Activated CD8-positive, alpha-beta T cell treated with anti-CD3 and anti-CD28 coated beads, Interleukin-2, amount 10 ng/mL, durations not matched to agents 7 days and 5 days (primary cell): Measurements from ENCODE around the gene GMPR. TPM values are rescaled to one million over a fixed set of nuclear protein-coding genes. Genes with fewer than 3 reads are reported as not detected.

Source experiments
- ATAC-seq: fragments of 150-1000 bp; cut with Tn5 transposase; one replicate; pipeline ENCODE4 v1.10.0; 2021; ENCODE audit warnings: moderate library complexity
- CTCF ChIA-PET: fragments of 350-600 bp; sonication (Branson Sonifier 250); formaldehyde crosslinking; loops from one replicate; lab custom pipeline; 2021; ENCODE audit warnings: antibody characterized with exemption; lab: Charles Lee
- POLR2A ChIA-PET: fragments of 350-600 bp; sonication (Branson Sonifier 250); formaldehyde crosslinking; loops from one replicate; lab custom pipeline; 2021; ENCODE audit warnings: antibody characterized with exemption; lab: Charles Lee
- DNase-seq: peaks from one replicate; pipeline ENCODE4 v3.0.0-alpha.2; 2020
- H3K27ac Mint-ChIP-seq: one replicate; pipeline ENCODE4 v1.8.0; 2021; ENCODE audit warnings: mild to moderate bottlenecking, mixed read lengths
- H3K27me3 Mint-ChIP-seq: one replicate; pipeline ENCODE4 v1.8.0; 2021; ENCODE audit warnings: low read depth, mixed read lengths
- H3K36me3 Mint-ChIP-seq: one replicate; pipeline ENCODE4 v1.8.0; 2021; ENCODE audit warnings: low read depth, mixed read lengths
- H3K4me1 Mint-ChIP-seq: one replicate; pipeline ENCODE4 v1.8.0; 2021; ENCODE audit warnings: low read depth, mixed read lengths
- H3K4me3 Mint-ChIP-seq: one replicate; pipeline ENCODE4 v1.8.0; 2021; ENCODE audit warnings: mild to moderate bottlenecking, mixed read lengths
- H3K9me3 Mint-ChIP-seq: one replicate; pipeline ENCODE4 v1.8.0; 2022; ENCODE audit warnings: mixed read lengths; ENCODE audit not compliant: insufficient read depth
- total RNA-seq, 2 experiments: library from RNA; stranded (reverse); gene quantifications; one replicate each; pipeline ENCODE4 v1.2.3, GENCODE V29; 2021

GMPR gene
- total RNA-seq, 2 experiments from 2014 or later, result 8.9 to 11.0 TPM

- Mint-ChIP-seq H3K27ac (no peak overlapping the region), H3K9me3 (no peaks in the 10 kb centered on the region), H3K4me1 (peaks cover 62% of the 10 kb centered on the region), H3K36me3 (peaks cover 39% of the 10 kb centered on the region), H3K27me3 (no peaks in the 10 kb centered on the region), H3K4me3 (no peak overlapping the region)
- POLR2A ChIA-PET, result interaction anchor here (0.6 kb wide), 1 partner anchor 108 kb away, joined by 3 read pairs; no protein-coding TSS in a partner anchor
- CTCF ChIA-PET, result interaction anchor here (0.6 to 9.4 kb wide), 5 partner anchors 9 to 447 kb away, joined by 4 to 109 read pairs (median 5); partner anchors contain the start of gene ATXN1
- DNase-seq, result no peak
- no peak for ATAC-seq
These were observed 85.8 kb downstream of the GMPR start for GRCh38 chr6:16324184-16324583.

DNA sequence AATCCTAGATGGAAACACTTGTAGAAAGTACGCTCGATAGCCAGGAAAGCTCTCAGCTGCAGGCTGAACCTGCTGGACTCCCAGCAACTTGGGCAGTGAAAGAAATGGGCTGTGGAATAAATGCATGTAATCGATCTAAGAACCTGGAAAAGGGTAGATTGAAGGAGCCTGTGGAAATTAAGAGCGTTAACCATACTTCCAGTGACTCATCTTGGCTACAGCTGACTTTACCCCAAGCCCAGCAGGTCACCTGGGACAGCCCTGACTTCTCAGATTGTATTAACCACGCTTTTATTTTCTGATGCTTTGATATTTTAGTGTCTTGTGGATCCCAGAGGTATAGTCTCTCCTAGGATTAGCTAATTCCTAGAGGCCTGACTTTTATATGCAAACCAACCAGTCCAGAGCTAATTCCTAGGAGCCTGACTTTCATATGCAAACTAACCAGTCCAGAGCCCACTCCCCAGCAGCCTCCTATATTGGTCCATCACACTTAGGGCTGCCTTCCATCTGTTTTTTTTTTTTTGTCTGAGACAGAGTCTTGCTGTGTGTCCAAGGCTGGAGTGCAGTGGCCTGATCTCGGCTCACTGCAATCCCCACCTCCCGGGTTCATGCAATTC lies 86.3 kb downstream of the GMPR start:
- DNase-seq (no peak), ATAC-seq (no peak)
- Mint-ChIP-seq H3K9me3 (no peaks in the 10 kb centered on the region), H3K27ac (peak overlapping the region; percentile 48), H3K27me3 (no peaks in the 10 kb centered on the region), H3K4me1 (peaks cover 58% of the 10 kb centered on the region), H3K36me3 (peaks cover 39% of the 10 kb centered on the region), H3K4me3 (no peak overlapping the region)
- ChIA-PET POLR2A (no interaction called here), CTCF (interaction anchor here (0.6 to 9.4 kb wide), 5 partner anchors 9 to 446 kb away, joined by 4 to 109 read pairs (median 5); partner anchors contain the start of gene ATXN1)

GRCh38 chr6:16326531-16326930 lies 88.1 kb downstream of the GMPR start:
- H3K9me3 Mint-ChIP-seq, result no peaks in the 10 kb centered on the region
- H3K27ac Mint-ChIP-seq, result no peak overlapping the region
- H3K36me3 Mint-ChIP-seq, result peaks cover 39% of the 10 kb centered on the region
- POLR2A ChIA-PET, result no interaction called here
- ATAC-seq (no peak), DNase-seq (no peak)
- CTCF ChIA-PET, result no interaction called here
- H3K4me1 Mint-ChIP-seq, result peaks cover 40% of the 10 kb centered on the region
- H3K27me3 Mint-ChIP-seq, result no peaks in the 10 kb centered on the region
- H3K4me3 Mint-ChIP-seq, result no peak overlapping the region

GRCh38 chr6:16326971-16327776 lies 88.8 kb downstream of the GMPR start:
- peaks cover 33% of the 10 kb centered on the region for H3K4me1 Mint-ChIP-seq
- no peak for DNase-seq
- no peak overlapping the region for H3K4me3 Mint-ChIP-seq
- no peak for ATAC-seq
- ChIA-PET CTCF (no interaction called here), POLR2A (no interaction called here)
- H3K27me3 Mint-ChIP-seq, result no peaks in the 10 kb centered on the region
- no peak overlapping the region for H3K27ac Mint-ChIP-seq
- no peaks in the 10 kb centered on the region for H3K9me3 Mint-ChIP-seq
- peaks cover 38% of the 10 kb centered on the region for H3K36me3 Mint-ChIP-seq

DNA sequence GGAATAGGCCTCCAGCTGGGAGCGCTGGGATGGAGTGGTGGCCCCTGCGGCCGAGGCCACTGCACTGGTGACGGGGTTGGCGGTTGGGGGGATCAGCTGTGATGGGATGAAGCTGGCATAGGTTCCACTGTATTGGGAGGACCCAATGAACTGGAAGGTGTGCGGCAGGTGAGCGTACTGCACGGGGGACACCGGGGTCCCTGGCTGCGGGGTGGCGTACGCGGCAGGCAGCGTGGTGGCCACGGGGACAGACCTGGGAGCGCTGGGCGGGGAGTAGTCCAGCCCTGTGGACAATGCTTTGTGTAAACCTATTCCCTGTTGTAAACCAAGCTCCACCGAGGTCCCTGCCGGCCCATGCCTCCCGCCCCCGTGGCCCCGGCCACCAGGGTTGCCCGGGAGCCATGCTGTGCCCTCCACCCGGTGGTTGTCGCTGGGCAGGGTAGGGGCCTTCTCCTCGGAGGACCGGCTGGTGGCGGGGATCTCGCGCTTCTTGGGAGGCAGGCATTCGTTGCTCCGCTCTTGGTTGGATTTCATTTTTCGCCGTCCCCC lies 89.5 kb downstream of the GMPR start:
- Mint-ChIP-seq H3K36me3 (peaks cover 35% of the 10 kb centered on the region), H3K27me3 (no peaks in the 10 kb centered on the region), H3K4me3 (no peak overlapping the region), H3K9me3 (no peaks in the 10 kb centered on the region), H3K4me1 (peaks cover 27% of the 10 kb centered on the region), H3K27ac (peak overlapping the region; percentile 16)
- no peak for ATAC-seq
- CTCF ChIA-PET, result no interaction called here
- POLR2A ChIA-PET, result no interaction called here
- DNase-seq, result no peak

DNA sequence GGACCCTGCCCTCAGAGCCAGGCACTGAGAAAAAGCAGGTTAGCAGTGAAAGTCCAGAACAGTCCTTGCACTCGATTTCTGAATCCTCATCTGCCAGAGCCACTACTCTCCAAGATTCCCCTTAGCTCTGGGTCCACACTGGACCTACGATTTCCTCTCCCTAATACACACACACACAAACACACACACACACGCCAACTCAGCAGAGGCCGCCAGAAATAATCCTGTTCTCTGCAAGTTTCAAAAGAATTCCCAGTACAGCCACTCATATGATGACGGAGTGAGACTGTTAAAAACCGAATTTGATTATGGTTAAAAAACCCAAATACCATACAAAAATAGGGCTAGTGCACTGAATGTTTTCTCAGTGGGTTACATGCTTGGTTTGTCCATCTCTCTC lies 90.8 kb downstream of the GMPR start:
- ATAC-seq, result no peak
- Mint-ChIP-seq H3K4me1 (peaks cover 16% of the 10 kb centered on the region), H3K36me3 (peaks cover 30% of the 10 kb centered on the region), H3K4me3 (no peak overlapping the region), H3K9me3 (no peaks in the 10 kb centered on the region), H3K27me3 (no peaks in the 10 kb centered on the region), H3K27ac (no peak overlapping the region)
- ChIA-PET CTCF (interaction anchor here (0.7 to 1.0 kb wide), 2 partner anchors 10 to 434 kb away, joined by 3 read pairs; no protein-coding TSS in a partner anchor), POLR2A (no interaction called here)
- DNase-seq, result no peak

DNA sequence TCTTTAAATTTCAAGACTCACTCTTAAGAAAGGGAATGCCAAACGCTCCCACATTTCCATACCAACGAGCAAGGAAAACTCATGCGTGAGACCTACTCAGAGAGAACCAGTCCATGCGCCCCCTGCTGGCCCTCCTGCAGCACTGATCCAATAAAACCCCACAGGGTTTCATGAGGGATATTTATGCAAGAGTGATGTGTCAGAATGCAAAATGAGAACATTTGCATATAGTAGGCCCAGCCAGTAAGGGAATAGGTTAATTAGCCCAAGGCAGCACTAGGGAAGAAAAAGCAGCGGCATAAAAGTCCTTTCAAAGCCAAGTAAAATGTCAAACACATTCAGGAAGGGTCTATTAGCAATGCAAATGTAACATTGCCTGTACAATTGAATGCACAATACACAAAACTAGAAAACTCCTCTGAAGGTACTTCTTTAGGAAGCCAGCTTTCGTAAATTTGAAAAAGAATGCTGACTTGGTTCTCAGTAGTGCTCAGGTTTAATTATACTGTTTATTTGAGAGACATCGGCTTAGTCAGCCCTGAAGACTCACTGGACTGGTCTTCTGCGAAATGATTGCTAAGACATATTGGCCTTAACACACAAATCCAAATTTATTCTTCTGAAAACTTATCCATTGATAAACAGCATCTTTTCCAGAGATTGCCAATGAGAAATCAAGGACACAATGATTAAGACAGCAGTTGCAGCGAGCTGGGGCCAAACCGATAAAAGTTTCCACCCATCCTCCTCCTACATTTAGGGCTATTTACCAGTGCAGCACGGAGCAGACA lies 93.2 kb downstream of the GMPR start:
- H3K27ac Mint-ChIP-seq, result no peak overlapping the region
- POLR2A ChIA-PET, result interaction anchor here (1.0 to 1.3 kb wide), 2 partner anchors 48 to 430 kb away, joined by 3 read pairs; partner anchors contain the start of gene ATXN1

GRCh38 chr6:16332175-16332542 lies 93.8 kb downstream of the GMPR start:
- Mint-ChIP-seq H3K9me3 (no peaks in the 10 kb centered on the region), H3K36me3 (peaks cover 7% of the 10 kb centered on the region), H3K4me1 (no peaks in the 10 kb centered on the region), H3K27me3 (no peaks in the 10 kb centered on the region), H3K4me3 (no peak overlapping the region), H3K27ac (no peak overlapping the region)
- DNase-seq, result peak; percentile 86
- POLR2A ChIA-PET, result interaction anchor here (1.0 to 1.3 kb wide), 2 partner anchors 48 to 429 kb away, joined by 3 read pairs; partner anchors contain the start of gene ATXN1
- peak; percentile 94 for ATAC-seq
- CTCF ChIA-PET, result interaction anchor here (0.6 to 6.9 kb wide), 63 partner anchors 9 to 623 kb away, joined by 3 to 109 read pairs (median 3); partner anchors contain the start of gene ATXN1

More for the DNA sequence above, 93.2 kb downstream of the GMPR start:
- DNase-seq (peak; percentile 78), ATAC-seq (peak; percentile 65)
- Mint-ChIP-seq H3K27me3 (no peaks in the 10 kb centered on the region), H3K36me3 (peaks cover 11% of the 10 kb centered on the region), H3K4me1 (no peaks in the 10 kb centered on the region), H3K9me3 (no peaks in the 10 kb centered on the region), H3K4me3 (no peak overlapping the region)
- CTCF ChIA-PET, result interaction anchor here (0.6 to 6.9 kb wide), 61 partner anchors 9 to 624 kb away, joined by 3 to 109 read pairs (median 3); partner anchors contain the start of gene ATXN1

DNA sequence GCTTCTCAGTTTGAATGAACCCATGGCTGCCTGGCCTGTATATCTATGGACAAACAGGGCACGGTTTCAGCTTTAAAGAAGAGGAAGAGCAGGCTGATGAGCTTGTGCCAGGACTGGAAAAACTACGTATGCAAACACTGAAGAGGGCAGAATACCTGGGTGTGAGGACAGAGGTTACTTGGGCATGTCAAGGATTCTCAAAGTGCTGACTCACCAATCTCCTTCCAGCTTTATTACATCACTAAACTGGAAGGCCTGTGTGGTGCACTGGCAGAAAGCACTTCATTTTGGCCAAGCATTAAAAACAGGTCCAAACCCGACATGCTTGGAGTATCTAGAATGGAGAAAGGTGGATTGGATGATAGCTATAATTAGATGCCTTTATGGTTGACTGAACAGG lies 95.2 kb downstream of the GMPR start:
- ATAC-seq (no peak), DNase-seq (no peak)
- Mint-ChIP-seq H3K9me3 (no peaks in the 10 kb centered on the region), H3K4me3 (no peak overlapping the region), H3K4me1 (no peaks in the 10 kb centered on the region), H3K27ac (no peak overlapping the region), H3K36me3 (no peaks in the 10 kb centered on the region), H3K27me3 (no peaks in the 10 kb centered on the region)
- POLR2A ChIA-PET, result no interaction called here
- CTCF ChIA-PET, result interaction anchor here (1.1 to 6.9 kb wide), 16 partner anchors 11 to 632 kb away, joined by 3 to 109 read pairs (median 4); partner anchors contain the start of gene ATXN1

DNA sequence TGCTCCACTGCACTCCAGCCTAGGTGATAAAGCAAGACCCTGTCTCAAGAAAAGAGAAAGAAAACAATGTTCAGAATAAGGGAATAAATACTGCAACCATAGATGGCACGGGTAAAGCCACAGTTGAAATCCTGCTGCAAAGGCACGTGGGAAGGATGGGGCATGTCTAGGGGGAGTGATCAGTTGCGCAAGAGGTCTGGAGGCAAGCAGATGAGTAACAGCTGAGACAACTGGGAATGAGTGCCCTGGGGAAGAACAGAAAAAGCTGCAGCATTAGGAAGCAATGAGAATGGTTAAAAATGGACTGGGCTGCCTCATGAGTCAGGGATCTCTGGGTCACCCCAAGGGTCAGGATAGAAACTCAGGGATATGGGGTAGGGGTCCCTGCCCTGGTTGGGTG lies 96.3 kb downstream of the GMPR start:
- CTCF ChIA-PET, result interaction anchor here (1.6 to 6.9 kb wide), 6 partner anchors 10 to 630 kb away, joined by 3 to 109 read pairs (median 19); partner anchors contain the start of gene ATXN1
- POLR2A ChIA-PET, result no interaction called here
- H3K27ac Mint-ChIP-seq, result no peak overlapping the region
- DNase-seq (no peak), ATAC-seq (no peak)
- H3K4me1 Mint-ChIP-seq, result no peaks in the 10 kb centered on the region
- no peaks in the 10 kb centered on the region for H3K36me3 Mint-ChIP-seq
- H3K27me3 Mint-ChIP-seq, result no peaks in the 10 kb centered on the region
- no peak overlapping the region for H3K4me3 Mint-ChIP-seq
- H3K9me3 Mint-ChIP-seq, result no peaks in the 10 kb centered on the region

DNA sequence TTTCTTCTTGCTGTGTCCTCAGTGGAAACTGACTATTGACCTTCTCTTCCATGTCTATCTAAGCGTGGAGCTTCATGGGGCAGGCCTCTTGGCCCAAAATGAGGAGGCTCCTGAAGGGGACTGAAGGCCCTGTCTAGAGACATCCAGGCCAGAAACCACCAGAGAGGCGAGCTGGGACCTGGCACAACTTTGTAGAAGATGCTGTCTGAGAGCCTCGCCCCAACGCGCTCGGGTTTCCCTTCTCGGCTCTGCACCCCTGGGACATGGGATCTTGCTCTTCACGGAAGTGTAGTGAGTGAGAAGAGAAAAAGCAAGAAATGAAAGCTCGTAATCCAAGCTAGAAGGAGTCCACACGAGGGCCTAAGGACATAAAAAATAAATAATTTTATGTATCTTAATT lies 96.8 kb downstream of the GMPR start:
- ATAC-seq (no peak), DNase-seq (no peak)
- no peak overlapping the region for H3K4me3 Mint-ChIP-seq
- no peaks in the 10 kb centered on the region for H3K9me3 Mint-ChIP-seq
- no peaks in the 10 kb centered on the region for H3K36me3 Mint-ChIP-seq
- no peak overlapping the region for H3K27ac Mint-ChIP-seq
- POLR2A ChIA-PET, result no interaction called here
- no peaks in the 10 kb centered on the region for H3K4me1 Mint-ChIP-seq
- CTCF ChIA-PET, result interaction anchor here (2.0 to 6.9 kb wide), 4 partner anchors 10 to 428 kb away, joined by 10 to 109 read pairs (median 44); partner anchors contain the start of gene ATXN1
- H3K27me3 Mint-ChIP-seq, result no peaks in the 10 kb centered on the region
